M059J (cell line): ENCODE data around the gene LMF2. TPM values are rescaled to one million over a fixed set of nuclear protein-coding genes. Genes with fewer than 3 reads are reported as not detected.
"Not testable (repeated sequence)": the region's sequence is repeated elsewhere in the genome, so short reads cannot be mapped to it uniquely, and the experiment has no call there.

Source experiments
- DNase-seq: peaks from one replicate; pipeline ENCODE4 v3.0.0-alpha.2; 2012; ENCODE audit warnings: low read depth
- total RNA-seq: library from RNA; depleted of rRNA; stranded (reverse); fragments of >200 nt; shearing (Covaris generic); gene quantifications from 2 replicates; pipeline ENCODE4 v1.2.3, GENCODE V29; 2014

LMF2 gene
- total RNA-seq, 1 experiment from 2014 or later: 59.8 TPM

GRCh38 chr22:50533856-50534711, 26.6 kb upstream of the LMF2 start:
- not testable (repeated sequence) for DNase-seq

DNA sequence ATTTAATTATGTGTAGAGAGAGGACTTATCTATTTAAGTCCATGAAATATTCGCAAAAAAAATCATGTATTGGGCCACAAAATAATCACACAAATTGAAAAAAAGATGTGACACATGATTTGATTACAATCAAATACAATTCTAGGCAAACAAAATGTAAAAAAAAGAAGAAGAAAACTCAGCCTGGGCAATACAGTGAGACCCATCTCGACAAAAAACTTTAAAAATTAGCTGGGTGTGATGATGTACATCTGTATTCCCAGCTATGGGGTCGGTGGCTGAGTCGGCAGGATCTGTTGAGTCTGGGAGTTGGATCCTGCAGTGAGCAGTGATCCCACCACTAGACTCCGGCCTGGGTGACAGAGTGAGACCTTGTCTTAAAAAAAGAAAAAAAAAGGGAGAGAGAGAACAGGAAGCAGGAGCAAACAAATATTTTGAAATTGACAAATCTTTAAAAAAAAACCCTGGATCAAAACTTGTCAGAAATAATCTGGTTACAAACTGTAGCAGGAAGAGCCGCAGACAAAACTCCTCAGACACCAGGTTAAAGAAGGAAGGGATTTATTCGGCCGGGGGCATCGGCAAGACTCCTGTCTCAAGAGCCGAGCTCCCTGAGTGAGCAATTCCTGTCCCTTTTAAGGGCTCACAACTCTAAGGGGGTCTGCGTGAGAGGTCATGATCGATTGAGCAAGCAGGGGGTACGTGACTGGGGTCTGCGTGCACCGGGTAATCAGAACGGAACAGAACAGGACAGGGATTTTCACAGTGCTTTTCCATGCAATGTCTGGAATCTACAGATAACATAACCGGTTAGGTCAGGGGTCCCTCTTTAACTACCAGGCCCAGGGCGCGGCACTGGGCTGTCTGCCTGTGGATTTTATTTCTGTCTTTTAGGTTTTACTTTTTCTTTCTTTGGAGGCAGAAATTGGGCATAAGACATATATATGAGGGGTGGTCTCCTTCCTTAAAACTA, 25.6 kb upstream of the LMF2 start:
- DNase-seq: no peak

GRCh38 chr22:50531962-50532674, 24.6 kb upstream of the LMF2 start:
- peak; percentile 81 for DNase-seq

GRCh38 chr22:50531546-50531961, 24.1 kb upstream of the LMF2 start:
- DNase-seq: peak; percentile 68

DNA sequence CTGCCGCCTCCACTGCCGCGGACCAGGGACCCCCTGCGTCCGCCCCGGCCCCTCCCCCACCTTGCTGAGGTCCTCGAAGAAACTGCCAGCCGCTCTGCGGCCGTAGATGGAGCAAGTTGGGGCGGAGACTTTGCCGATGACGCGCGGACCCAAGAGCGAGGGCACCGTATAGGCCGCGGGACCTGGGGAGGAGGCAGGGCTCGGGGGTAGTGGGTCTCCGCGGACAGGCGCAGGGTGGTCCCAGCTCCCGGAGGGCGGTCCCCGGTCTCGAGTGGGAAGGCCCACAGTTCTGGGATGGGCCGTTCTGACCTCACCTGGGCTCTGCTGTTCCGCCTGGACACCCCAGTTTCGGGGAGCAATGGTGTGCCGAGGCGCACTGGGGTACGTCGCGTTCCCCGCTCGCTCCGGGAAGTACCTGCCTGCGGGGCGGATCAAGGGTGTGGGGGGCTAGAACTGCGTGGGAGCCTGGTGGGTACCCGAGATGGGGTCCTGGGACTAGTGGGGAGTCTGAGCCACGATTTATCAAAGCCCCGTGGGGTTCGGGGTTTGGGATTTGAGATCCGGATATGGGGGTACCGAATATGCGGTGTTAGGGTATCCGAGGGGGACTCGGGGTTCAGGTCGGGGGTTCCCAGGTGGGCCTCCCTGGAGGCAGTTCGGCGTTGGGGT, 23.5 kb upstream of the LMF2 start:
- peak; percentile 84 for DNase-seq

DNA sequence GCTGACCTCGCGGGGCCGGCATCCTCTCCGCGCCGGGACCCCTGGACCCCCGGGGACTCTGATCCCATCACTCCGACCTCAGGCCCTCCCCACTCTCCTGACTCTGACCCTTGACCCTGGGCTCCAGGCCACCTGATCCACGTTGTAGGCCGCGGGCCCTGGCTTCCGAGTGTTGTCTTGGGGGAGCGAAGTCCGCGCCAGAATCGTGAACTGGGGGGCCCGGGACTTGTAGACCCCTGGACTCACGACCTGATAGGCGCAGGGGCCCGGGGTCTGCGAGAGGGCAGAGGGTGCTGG, 23.0 kb upstream of the LMF2 start:
- DNase-seq: no peak

DNA sequence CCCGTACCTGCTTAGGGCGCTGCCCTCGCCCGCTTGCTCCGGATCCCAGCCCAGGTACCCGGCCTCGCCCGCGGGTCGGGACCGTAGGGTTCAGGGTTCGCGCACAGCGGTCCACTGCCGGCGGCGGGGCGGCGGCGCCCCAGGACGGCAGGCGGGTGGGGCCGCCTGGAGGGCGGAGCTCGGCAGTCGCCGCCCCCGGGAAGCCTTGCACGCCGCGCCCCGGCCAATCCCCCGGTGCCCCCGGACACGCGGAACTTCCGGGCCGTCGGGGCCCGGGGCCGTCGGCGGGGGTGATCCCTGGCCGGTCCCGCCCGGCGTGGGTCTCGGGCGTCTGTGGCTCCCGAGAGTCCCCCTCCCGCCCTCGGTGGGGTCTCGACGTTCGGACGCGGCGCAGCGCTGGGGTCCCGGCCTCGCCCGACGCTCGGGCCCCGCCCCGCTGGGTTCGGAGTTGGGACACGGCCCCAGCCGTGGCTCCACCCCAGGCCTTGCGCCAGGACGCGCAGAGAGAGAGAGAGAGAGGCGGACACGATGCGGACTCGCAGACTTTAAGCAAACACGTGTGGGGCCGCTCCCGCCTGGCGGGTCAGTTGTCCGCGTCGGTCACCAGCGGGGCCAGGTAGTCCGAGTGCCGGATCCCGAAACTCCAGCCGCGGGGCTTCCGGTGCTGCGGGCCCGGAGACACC, 22.5 kb upstream of the LMF2 start, which contains the start of gene TYMP:
Gene TYMP, minus strand, starts transcription at position 116 of the 683 bp plus-strand sequence. CDS start 303 bp downstream, outside the sequence.
- peak; percentile 81 for DNase-seq

DNA sequence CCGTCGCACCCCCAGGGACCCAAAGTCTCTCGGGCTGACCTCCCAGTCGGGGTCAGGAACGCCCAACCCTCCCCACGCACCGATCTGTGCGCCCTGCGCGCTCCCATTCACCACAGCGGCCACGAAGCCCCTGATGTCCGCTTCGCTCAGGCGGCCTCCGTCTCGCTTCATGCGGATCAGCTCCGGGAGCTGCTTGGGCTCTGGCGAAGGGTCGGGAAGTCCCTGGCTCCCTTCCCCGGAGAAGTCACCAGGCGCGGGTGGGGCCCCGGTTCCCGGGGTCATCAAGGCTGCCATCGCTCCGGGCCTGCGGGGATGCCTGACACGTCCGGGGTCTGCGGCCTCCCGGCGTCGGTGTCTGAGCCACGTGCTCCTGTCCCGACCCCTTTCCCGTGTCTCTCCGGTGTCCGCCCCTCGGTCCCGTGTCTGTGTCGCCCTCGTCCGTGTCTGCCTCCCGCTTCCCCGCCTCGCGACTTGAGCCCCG, 22.0 kb upstream of the LMF2 start:
- DNase-seq: no peak

GRCh38 chr22:50528682-50529415, 21.3 kb upstream of the LMF2 start:
- DNase-seq: no peak

DNA sequence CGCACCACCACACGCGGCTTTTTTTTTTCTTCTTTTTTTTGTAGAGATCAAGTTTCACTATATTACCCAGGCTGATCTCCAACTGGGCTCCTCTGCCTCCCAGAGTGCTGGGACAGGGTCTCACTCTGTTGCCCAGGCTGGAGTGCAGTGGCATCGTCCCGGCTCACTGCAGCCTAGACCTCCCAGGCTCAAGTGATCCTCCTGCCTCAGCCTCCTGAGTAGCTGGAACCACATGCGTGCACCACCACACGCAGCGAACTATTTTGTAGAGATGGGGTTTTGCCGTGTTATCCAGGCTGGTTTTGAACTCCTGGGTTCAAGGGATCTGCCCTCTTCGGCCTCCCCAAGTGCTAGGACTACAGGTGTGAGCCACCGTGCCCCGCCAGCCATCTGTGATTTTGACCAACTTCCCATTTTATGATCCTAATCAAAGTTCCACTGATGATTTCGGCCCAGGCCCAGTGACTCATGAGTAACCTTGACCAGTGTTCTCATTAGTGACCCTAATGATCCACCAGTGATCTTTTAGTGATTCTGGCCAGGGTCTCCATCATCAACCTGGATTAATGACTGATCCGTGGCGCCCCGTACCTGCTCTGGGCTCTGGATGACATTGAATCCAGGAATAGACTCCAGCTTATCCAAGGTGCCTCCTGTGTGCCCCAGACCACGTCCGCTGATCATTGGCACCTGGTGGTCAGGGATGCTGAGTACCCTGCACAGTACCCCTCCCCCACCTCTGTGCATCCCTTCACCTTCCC, 20.6 kb upstream of the LMF2 start:
- no peak for DNase-seq

GRCh38 chr22:50526834-50527801, 19.6 kb upstream of the LMF2 start:
- no peak for DNase-seq

DNA sequence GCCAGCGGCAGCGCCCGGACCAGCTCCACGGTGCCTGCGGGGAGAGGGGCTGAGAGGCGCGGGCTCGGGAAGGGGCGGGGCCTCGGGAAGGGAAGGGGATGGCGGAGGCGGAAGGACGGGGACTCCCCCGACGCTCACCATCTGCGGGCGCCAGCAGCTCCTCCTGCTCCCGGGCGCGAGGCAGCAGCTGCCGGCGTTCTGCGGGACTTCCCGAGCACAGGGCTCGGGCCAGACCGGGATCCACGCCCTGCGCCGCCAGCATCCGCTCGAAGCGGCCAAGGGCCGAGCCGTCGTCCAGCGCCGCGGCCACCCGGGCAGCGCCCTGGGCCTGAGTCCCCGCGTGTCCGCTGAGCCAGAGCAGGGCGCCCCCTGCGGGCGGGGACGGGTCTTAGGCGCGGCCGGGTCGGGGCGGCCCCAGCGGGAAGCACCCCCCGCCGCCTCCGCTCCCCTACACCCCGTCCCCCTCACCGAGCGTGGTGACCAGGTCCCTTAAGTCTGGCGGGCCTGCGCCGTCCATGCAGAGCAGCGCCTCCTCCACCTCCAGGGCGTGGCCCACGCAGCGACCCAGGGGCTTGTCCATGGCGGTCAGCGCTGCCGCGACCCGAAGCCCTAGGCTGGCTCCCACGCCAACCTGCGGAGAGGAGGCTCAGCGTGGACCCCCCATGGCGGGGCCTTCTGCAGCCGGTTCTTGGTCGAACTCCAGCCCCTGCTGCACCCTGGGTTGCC, 18.8 kb upstream of the LMF2 start:
- DNase-seq: peak; percentile 69

GRCh38 chr22:50525858-50526107, 18.3 kb upstream of the LMF2 start:
- DNase-seq: no peak

GRCh38 chr22:50525104-50525857, 17.8 kb upstream of the LMF2 start, which contains the start of gene SCO2:
TSS of gene SCO2 (minus strand) at chr22:50525598. CDS start at chr22:50524411, 1,187 bp downstream.
- peak; percentile 91 for DNase-seq

GRCh38 chr22:50524676-50525103, 17.2 kb upstream of the LMF2 start:
- no peak for DNase-seq

- DNase-seq: no peak
These were observed 16.5 kb upstream of the LMF2 start for GRCh38 chr22:50523806-50524675.
